ENCODE measurements around the gene TTF1. TPM values are rescaled to one million over a fixed set of nuclear protein-coding genes. Genes with fewer than 3 reads are reported as not detected.

TTF1 gene
- total and polyA plus RNA-seq, 9 of the 15 experiments (the other 6 are each of a cell fraction or from before 2014, with no cell fraction given): 9.0 to 18.5 (median 15.8) TPM

- TF ChIP-seq, protein P1, sequence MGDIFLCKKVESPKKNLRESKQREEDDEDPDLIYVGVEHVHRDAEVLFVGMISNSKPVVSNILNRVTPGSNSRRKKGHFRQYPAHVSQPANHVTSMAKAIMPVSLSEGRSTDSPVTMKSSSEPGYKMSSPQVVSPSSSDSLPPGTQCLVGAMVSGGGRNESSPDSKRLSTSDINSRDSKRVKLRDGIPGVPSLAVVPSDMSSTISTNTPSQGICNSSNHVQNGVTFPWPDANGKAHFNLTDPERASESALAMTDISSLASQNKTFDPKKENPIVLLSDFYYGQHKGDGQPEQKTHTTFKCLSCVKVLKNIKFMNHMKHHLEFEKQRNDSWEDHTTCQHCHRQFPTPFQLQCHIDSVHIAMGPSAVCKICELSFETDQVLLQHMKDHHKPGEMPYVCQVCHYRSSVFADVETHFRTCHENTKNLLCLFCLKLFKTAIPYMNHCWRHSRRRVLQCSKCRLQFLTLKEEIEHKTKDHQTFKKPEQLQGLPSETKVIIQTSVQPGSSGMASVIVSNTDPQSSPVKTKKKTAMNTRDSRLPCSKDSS (IDR thresholded peaks at IDR 0.05; ENCODE audit: low read depth, partially characterized antibody): no peak
- TF ChIP-seq REST (IDR thresholded peaks at IDR 0.05; ENCODE audit: borderline replicate concordance) (no peak), REST (CRISPR knock-in tag; IDR thresholded peaks at IDR 0.05; ENCODE audit: low read depth) (no peak), CTBP1 (IDR thresholded peaks at IDR 0.05; ENCODE audit: borderline replicate concordance) (peak; percentile 75), HMBOX1 (IDR thresholded peaks at IDR 0.05) (no peak), CREB1 (IDR thresholded peaks at IDR 0.05) (peak; percentile 88), CREB1 (CRISPR knock-in tag; IDR thresholded peaks at IDR 0.05) (peak; percentile 88), RHOXF2B (CRISPR knock-in tag; conservative IDR thresholded peaks at IDR 0.05) (0 out of 2 replicates have a peak, but pooled peaks have one; percentile 53), POLR2A (conservative IDR thresholded peaks at IDR 0.05) (peak; percentile 92), BRD4 (IDR thresholded peaks at IDR 0.05) (peak; percentile 29; the same call in 1 of the 2 replicates), NR2C2 (CRISPR knock-in tag; IDR thresholded peaks at IDR 0.05) (0 out of 2 replicates have a peak, but pooled peaks have one; percentile 19), NR2C2 (tag; IDR thresholded peaks at IDR 0.05) (peak; percentile 97), ETV5 (CRISPR knock-in tag; IDR thresholded peaks at IDR 0.05; ENCODE audit: low read depth) (peak; percentile 47), NFIC (IDR thresholded peaks at IDR 0.05) (peak; percentile 85), DACH1 (IDR thresholded peaks at IDR 0.05; ENCODE audit: partially characterized antibody) (peak; percentile 82)
- TF ChIP-seq, protein P2, sequence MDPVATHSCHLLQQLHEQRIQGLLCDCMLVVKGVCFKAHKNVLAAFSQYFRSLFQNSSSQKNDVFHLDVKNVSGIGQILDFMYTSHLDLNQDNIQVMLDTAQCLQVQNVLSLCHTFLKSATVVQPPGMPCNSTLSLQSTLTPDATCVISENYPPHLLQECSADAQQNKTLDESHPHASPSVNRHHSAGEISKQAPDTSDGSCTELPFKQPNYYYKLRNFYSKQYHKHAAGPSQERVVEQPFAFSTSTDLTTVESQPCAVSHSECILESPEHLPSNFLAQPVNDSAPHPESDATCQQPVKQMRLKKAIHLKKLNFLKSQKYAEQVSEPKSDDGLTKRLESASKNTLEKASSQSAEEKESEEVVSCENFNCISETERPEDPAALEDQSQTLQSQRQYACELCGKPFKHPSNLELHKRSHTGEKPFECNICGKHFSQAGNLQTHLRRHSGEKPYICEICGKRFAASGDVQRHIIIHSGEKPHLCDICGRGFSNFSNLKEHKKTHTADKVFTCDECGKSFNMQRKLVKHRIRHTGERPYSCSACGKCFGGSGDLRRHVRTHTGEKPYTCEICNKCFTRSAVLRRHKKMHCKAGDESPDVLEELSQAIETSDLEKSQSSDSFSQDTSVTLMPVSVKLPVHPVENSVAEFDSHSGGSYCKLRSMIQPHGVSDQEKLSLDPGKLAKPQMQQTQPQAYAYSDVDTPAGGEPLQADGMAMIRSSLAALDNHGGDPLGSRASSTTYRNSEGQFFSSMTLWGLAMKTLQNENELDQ (CRISPR knock-in tag; IDR thresholded peaks at IDR 0.05; ENCODE audit: borderline replicate concordance): no peak
Measured at GRCh38 chr9:132354637-132355355, 51.8 kb downstream of the TTF1 start, which contains the start of gene SETX (continued).

Measured in K562 (cell line).